ENCODE data around the gene SMOC2. TPM values are rescaled to one million over a fixed set of nuclear protein-coding genes. Genes with fewer than 3 reads are reported as not detected.

Gene SMOC2
- total and polyA plus RNA-seq, 12 donors = 3.0 to 32.0 (median 10.5) TPM

DNA sequence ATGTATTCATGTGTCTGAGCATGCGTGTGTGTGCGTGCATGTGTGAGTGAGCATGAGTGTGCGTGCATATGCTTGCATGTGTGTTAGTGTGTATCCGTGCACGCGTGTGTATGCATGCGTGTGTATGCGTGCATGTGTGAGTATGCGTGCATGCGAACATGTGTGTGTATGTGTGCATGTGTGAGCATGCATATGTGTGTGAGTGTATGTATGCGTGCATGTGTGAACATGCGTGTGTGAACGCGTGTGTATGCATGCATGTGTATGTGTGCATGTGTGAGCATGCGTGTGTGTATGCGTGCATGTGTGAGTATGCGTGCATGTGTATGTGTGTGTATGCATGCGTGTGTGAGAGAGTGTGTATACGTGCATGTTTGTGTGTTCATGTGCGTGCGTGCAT is 77.9 kb downstream of the SMOC2 start:
- WGBS, 4 donors = 79 to 96% (median 86%) methylated on average over 21 of the region's 21 CpGs
- TF ChIP-seq POLR2A (IDR thresholded peaks at IDR 0.05) = no peak
- TF ChIP-seq, protein P1, sequence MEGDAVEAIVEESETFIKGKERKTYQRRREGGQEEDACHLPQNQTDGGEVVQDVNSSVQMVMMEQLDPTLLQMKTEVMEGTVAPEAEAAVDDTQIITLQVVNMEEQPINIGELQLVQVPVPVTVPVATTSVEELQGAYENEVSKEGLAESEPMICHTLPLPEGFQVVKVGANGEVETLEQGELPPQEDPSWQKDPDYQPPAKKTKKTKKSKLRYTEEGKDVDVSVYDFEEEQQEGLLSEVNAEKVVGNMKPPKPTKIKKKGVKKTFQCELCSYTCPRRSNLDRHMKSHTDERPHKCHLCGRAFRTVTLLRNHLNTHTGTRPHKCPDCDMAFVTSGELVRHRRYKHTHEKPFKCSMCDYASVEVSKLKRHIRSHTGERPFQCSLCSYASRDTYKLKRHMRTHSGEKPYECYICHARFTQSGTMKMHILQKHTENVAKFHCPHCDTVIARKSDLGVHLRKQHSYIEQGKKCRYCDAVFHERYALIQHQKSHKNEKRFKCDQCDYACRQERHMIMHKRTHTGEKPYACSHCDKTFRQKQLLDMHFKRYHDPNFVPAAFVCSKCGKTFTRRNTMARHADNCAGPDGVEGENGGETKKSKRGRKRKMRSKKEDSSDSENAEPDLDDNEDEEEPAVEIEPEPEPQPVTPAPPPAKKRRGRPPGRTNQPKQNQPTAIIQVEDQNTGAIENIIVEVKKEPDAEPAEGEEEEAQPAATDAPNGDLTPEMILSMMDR (IDR thresholded peaks at IDR 0.05) = no peak
- intact Hi-C loops (cut with DNase I) = no loop called here
- H3K27me3 ChIP-seq = no peaks in the 10 kb centered on the region
- no peaks in the 10 kb centered on the region for H3K4me1 ChIP-seq (replicated peaks in 1 of 2)
- H3K36me3 ChIP-seq (replicated peaks in 1 of 2) = no peaks in the 10 kb centered on the region
- no peak overlapping the region for H3K27ac ChIP-seq
- no peak for DNase-seq
- H3K9me3 ChIP-seq (replicated peaks in 1 of 3) = no peaks in the 10 kb centered on the region
- H3K4me3 ChIP-seq = no peak overlapping the region

DNA sequence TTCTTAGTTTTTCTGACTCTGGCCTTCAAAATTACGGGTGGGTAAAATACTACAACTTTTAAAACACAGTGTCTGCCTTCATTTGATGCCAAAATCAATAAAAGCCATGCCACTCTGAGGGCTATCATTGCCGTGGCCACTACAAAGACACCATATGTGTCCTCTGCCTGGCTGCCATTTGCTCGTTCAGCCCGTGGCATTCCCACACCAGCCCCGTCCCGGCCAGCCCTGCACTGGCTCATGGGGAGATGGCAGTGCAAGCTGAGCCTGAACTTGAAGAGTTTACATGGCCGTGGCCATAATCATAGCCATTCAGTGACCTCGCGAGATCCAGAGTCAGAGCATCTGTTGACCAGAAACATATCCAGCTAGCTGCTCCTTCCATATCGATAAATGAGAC is 79.2 kb downstream of the SMOC2 start:
- no peak overlapping the region for H3K27ac ChIP-seq
- TF ChIP-seq, protein P1 (IDR thresholded peaks at IDR 0.05) = no peak
- TF ChIP-seq POLR2A (IDR thresholded peaks at IDR 0.05) = no peak
- H3K36me3 ChIP-seq (replicated peaks in 1 of 2) = no peaks in the 10 kb centered on the region
- no peak overlapping the region for H3K4me3 ChIP-seq
- H3K9me3 ChIP-seq (replicated peaks in 1 of 3) = no peaks in the 10 kb centered on the region
- no peaks in the 10 kb centered on the region for H3K27me3 ChIP-seq
- WGBS, 4 donors = 80 to 93% (median 86%) methylated on average over 10 of the region's 10 CpGs
- no peak for DNase-seq
- intact Hi-C loops (cut with DNase I) = no loop called here
- H3K4me1 ChIP-seq (replicated peaks in 1 of 2) = no peaks in the 10 kb centered on the region

DNA sequence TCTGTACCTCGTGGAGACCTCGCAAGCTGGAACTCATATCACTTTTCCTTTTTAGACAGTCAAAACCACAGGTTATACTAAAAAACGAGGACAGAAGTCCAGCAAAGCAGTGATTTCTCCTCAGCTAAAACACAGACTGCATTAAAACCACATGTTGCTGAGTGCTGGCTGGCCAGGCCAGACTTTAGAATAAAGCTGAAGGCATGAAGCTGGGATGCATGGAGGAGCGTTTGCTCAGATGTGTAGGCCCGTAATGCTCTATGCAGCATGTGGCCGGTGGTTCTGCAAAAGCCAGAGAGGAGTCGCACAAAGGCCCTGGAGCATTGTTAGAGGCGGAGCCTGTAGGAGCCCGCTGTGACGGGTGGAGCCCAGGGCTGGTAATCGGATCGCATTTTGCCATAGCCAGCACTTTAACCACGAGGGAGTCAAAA is 83.6 kb downstream of the SMOC2 start:
- DNase-seq = peak in 1 of 7 donors; percentile 23
- TF ChIP-seq POLR2A (IDR thresholded peaks at IDR 0.05) = no peak
- TF ChIP-seq, protein P1 (IDR thresholded peaks at IDR 0.05) = no peak
- Histone ChIP-seq H3K4me1 (replicated peaks in 1 of 2) (no peaks in the 10 kb centered on the region), H3K9me3 (replicated peaks in 1 of 3) (no peaks in the 10 kb centered on the region), H3K27ac (no peak overlapping the region), H3K27me3 (no peaks in the 10 kb centered on the region), H3K4me3 (no peak overlapping the region), H3K36me3 (replicated peaks in 1 of 2) (no peaks in the 10 kb centered on the region)
- intact Hi-C loops (cut with DNase I) = no loop called here
- 81 to 87% (median 83%) methylated on average over 13 of the region's 13 CpGs for WGBS, 4 donors

DNA sequence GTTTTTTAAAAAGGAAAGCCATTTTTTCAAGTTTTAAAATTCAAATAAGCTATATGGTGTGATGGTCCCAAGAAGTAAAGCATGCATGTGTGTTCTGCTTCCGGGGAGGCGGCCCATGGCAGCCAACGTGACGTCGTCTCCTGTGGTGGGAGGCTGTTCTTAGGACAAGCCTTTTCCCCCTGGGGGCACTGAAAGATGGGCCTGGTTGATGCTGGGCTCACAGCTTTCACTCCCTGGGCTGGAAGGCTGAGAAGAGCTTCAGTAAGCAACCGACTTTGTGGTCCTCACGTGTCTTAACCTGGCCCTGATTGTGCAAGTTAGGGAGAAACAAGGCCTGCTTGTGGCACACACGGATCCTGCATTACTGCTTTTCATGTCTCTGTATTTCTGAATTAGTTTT is 84.1 kb downstream of the SMOC2 start:
- H3K4me1 ChIP-seq (replicated peaks in 1 of 2) = no peaks in the 10 kb centered on the region
- H3K9me3 ChIP-seq (replicated peaks in 1 of 3) = no peaks in the 10 kb centered on the region
- intact Hi-C loops (cut with DNase I) = no loop called here

More for the DNA sequence above, 84.1 kb downstream of the SMOC2 start:
- Histone ChIP-seq H3K36me3 (replicated peaks in 1 of 2) (no peaks in the 10 kb centered on the region), H3K27ac (no peak overlapping the region), H3K27me3 (no peaks in the 10 kb centered on the region), H3K4me3 (no peak overlapping the region)
- 90 to 94% (median 91%) methylated on average over 8 of the region's 8 CpGs for WGBS, 4 donors
- DNase-seq = peak in 1 of 7 donors; percentile 15
- no peak for TF ChIP-seq POLR2A (IDR thresholded peaks at IDR 0.05)
- TF ChIP-seq, protein P1 (IDR thresholded peaks at IDR 0.05) = no peak
